ENCODE results near the gene MAST2. TPM values are rescaled to one million over a fixed set of nuclear protein-coding genes. Genes with fewer than 3 reads are reported as not detected.

The MAST2 gene
- total and polyA plus RNA-seq, 2 experiments from 2014 or later = 44.8 to 79.2 TPM

- peaks cover 15% of the 10 kb centered on the region for H3K4me1 ChIP-seq (ENCODE audit: low read depth)
- H3K36me3 ChIP-seq = peaks cover 15% of the 10 kb centered on the region
- H3K27me3 ChIP-seq = no peaks in the 10 kb centered on the region
- no peak overlapping the region for H3K4me3 ChIP-seq
- TF ChIP-seq CTCF (IDR thresholded peaks at IDR 0.05; ENCODE audit: low read depth, low read length) = no peak
- peak overlapping the region; percentile 48 for H3K27ac ChIP-seq
- DNase-seq (ENCODE audit: low read depth in 1 of 2, low spot score in 1 of 2) = no peak
- no peaks in the 10 kb centered on the region for H3K9me3 ChIP-seq (ENCODE audit: low read depth)
Measured at GRCh38 chr1:46030876-46031660, 227.7 kb downstream of the MAST2 start.

GRCh38 chr1:46034601-46035516 lies 231.4 kb downstream of the MAST2 start:
- Histone ChIP-seq H3K4me3 (no peak overlapping the region), H3K27me3 (no peaks in the 10 kb centered on the region), H3K36me3 (peaks cover 9% of the 10 kb centered on the region), H3K4me1 (ENCODE audit: low read depth) (no peaks in the 10 kb centered on the region), H3K9me3 (ENCODE audit: low read depth) (no peaks in the 10 kb centered on the region), H3K27ac (peak overlapping the region; percentile 54)
- DNase-seq (ENCODE audit: low read depth in 1 of 2, low spot score in 1 of 2) = no peak
- TF ChIP-seq CTCF (IDR thresholded peaks at IDR 0.05; ENCODE audit: low read depth, low read length) = no peak

- no peak overlapping the region for H3K27ac ChIP-seq
- peak; percentile 86 to 91 for DNase-seq (ENCODE audit: low read depth in 1 of 2, low spot score in 1 of 2)
- peak; percentile 98 for TF ChIP-seq CTCF (IDR thresholded peaks at IDR 0.05; ENCODE audit: low read depth, low read length)
- H3K4me3 ChIP-seq = no peak overlapping the region
- H3K36me3 ChIP-seq = no peaks in the 10 kb centered on the region
- H3K9me3 ChIP-seq (ENCODE audit: low read depth) = no peaks in the 10 kb centered on the region
- H3K27me3 ChIP-seq = no peaks in the 10 kb centered on the region
- no peaks in the 10 kb centered on the region for H3K4me1 ChIP-seq (ENCODE audit: low read depth)
Measured at GRCh38 chr1:46036894-46037839, 233.8 kb downstream of the MAST2 start.

GRCh38 chr1:46039571-46040052 lies 236.2 kb downstream of the MAST2 start:
- Histone ChIP-seq H3K4me1 (ENCODE audit: low read depth) (no peaks in the 10 kb centered on the region), H3K4me3 (no peak overlapping the region), H3K9me3 (ENCODE audit: low read depth) (no peaks in the 10 kb centered on the region), H3K36me3 (peaks cover 8% of the 10 kb centered on the region), H3K27me3 (no peaks in the 10 kb centered on the region), H3K27ac (peak overlapping the region; percentile 51)
- DNase-seq (ENCODE audit: low read depth in 1 of 2, low spot score in 1 of 2) = peak in 1 of 2 donors; percentile 82
- no peak for TF ChIP-seq CTCF (IDR thresholded peaks at IDR 0.05; ENCODE audit: low read depth, low read length)

- Histone ChIP-seq H3K9me3 (ENCODE audit: low read depth) (no peaks in the 10 kb centered on the region), H3K4me1 (ENCODE audit: low read depth) (no peaks in the 10 kb centered on the region), H3K4me3 (no peak overlapping the region), H3K36me3 (peaks cover 8% of the 10 kb centered on the region), H3K27me3 (no peaks in the 10 kb centered on the region), H3K27ac (no peak overlapping the region)
- no peak for DNase-seq (ENCODE audit: low read depth in 1 of 2, low spot score in 1 of 2)
- TF ChIP-seq CTCF (IDR thresholded peaks at IDR 0.05; ENCODE audit: low read depth, low read length) = no peak
Measured at GRCh38 chr1:46041551-46041950, 238.1 kb downstream of the MAST2 start.

Data from cardiac muscle cell (in vitro differentiated cells and primary cell).